Measurements from ENCODE around the gene TJP2. TPM values are rescaled to one million over a fixed set of nuclear protein-coding genes. Genes with fewer than 3 reads are reported as not detected.

The TJP2 gene
- total and polyA plus RNA-seq, 2 of the 4 experiments (the other 2 are of a cell fraction): 38.3 to 49.3 TPM

DNA sequence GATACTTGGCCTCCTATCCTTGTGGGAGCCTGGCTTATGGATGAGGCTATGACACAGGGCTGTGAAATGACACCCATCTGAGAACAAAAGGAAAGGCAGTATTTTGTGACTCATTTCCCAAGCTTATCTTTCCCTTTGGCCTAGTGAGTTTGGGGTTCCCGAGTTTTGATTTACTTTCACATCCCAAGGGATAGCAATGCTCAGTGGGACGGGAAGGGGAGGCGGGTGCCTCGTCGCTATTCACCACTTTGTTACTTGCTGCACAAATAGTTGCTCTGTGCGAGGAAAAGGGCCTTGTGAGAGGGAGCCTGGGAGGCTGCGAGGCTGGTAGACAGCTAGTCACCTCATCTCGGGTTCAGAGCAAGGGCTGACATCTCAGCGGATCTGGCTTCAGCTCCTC, 91.8 kb downstream of the TJP2 start:
- intact Hi-C loops (cut with micrococcal nuclease): no loop called here
- Histone ChIP-seq H4K5ac (ENCODE audit: low read depth, low read length) (no peak overlapping the region), H2AK9ac (replicated peaks; ENCODE audit: low read depth, low read length, poor library complexity) (peak overlapping the region; percentile 39), H2BK15ac (ENCODE audit: low read depth, low read length) (no peak overlapping the region), H2BK5ac (ENCODE audit: low read depth, low read length, poor library complexity, severe bottlenecking) (no peak overlapping the region), H2AFZ (replicated peaks; ENCODE audit: low read length, poor library complexity) (peak overlapping the region; percentile 72), H3K4me1 (ENCODE audit: control insufficient read depth, insufficient read depth, low read length) (no peaks in the 10 kb centered on the region; the same call in 1 of the 2 replicates), H2BK20ac (ENCODE audit: low read depth, low read length) (no peak overlapping the region), H2BK120ac (ENCODE audit: low read depth, low read length) (no peak overlapping the region), H3K14ac (replicated peaks; ENCODE audit: low read depth, low read length) (no peak overlapping the region), H3K4ac (ENCODE audit: low read depth, low read length) (no peak overlapping the region), H3K18ac (ENCODE audit: low read depth, low read length) (no peak overlapping the region), H3K4me2 (ENCODE audit: low read depth, low read length) (no peak overlapping the region), H3K9me1 (ENCODE audit: insufficient read depth, low read length) (0 out of 2 replicates have a peak, but pooled peaks cover 2% of the 10 kb centered on the region), H3K4me3 (ENCODE audit: insufficient read depth, low read depth, low read length) (no peak overlapping the region), H3K23ac (ENCODE audit: low read depth, low read length) (no peak overlapping the region), H2AK5ac (ENCODE audit: low read depth, low read length) (no peak overlapping the region), H3K27me3 (ENCODE audit: control insufficient read depth, insufficient read depth, low read length) (no peaks in the 10 kb centered on the region), H4K8ac (ENCODE audit: low read depth in 2 of 2, low read length in 2 of 2) (no peak overlapping the region), H3K9ac (ENCODE audit: low read depth, low read length) (no peak overlapping the region), H3K79me1 (ENCODE audit: low read depth in 1 of 2, low read length in 2 of 2) (no peaks in the 10 kb centered on the region), H3K9me3 (ENCODE audit: control insufficient read depth, insufficient read depth, low read length) (no peaks in the 10 kb centered on the region), H3K56ac (ENCODE audit: extremely low read depth, insufficient read depth, low read length) (no peak overlapping the region), H4K91ac (ENCODE audit: insufficient read depth, low read depth, low read length) (no peak overlapping the region), H3K36me3 (ENCODE audit: control insufficient read depth, insufficient read depth, low read length) (no peaks in the 10 kb centered on the region), H4K20me1 (ENCODE audit: insufficient read depth, low read length) (no peaks in the 10 kb centered on the region), H3K27ac (ENCODE audit: insufficient read depth, low read length) (no peak overlapping the region)
- in situ Hi-C loops (cut with MboI; ENCODE audit: low sequenced_read_pairs): loop anchor here (25.0 kb wide), 1 partner anchor 96 kb away; no protein-coding TSS in a partner anchor
- WGBS, 2 experiments (ENCODE audit: extremely low coverage in 2 of 2, insufficient read length in 1 of 2): 86% methylated on average over 1 of the region's 9 CpGs; no CpG with 5 or more reads in 1 of the 2 experiments
- POLR2A ChIA-PET (ENCODE audit: unreplicated experiment): no interaction called here
- CTCF ChIA-PET: no interaction called here
- dilution Hi-C loops (cut with HindIII; ENCODE audit: low sequenced_read_pairs, unreplicated experiment): no loop called here
- DNase-seq (peak; percentile 53), ATAC-seq (ENCODE audit: low read depth) (no peak)
- TF ChIP-seq, protein P1, sequence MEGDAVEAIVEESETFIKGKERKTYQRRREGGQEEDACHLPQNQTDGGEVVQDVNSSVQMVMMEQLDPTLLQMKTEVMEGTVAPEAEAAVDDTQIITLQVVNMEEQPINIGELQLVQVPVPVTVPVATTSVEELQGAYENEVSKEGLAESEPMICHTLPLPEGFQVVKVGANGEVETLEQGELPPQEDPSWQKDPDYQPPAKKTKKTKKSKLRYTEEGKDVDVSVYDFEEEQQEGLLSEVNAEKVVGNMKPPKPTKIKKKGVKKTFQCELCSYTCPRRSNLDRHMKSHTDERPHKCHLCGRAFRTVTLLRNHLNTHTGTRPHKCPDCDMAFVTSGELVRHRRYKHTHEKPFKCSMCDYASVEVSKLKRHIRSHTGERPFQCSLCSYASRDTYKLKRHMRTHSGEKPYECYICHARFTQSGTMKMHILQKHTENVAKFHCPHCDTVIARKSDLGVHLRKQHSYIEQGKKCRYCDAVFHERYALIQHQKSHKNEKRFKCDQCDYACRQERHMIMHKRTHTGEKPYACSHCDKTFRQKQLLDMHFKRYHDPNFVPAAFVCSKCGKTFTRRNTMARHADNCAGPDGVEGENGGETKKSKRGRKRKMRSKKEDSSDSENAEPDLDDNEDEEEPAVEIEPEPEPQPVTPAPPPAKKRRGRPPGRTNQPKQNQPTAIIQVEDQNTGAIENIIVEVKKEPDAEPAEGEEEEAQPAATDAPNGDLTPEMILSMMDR (conservative IDR thresholded peaks at IDR 0.05; ENCODE audit: low read depth, low read length): no peak
- no peak for TF ChIP-seq SMC3 (IDR thresholded peaks at IDR 0.05; ENCODE audit: low read depth, low read length)
- no peak for TF ChIP-seq FOS (IDR thresholded peaks at IDR 0.05; ENCODE audit: low read depth, low read length)
- no peak for TF ChIP-seq MXI1 (IDR thresholded peaks at IDR 0.05; ENCODE audit: borderline replicate concordance, low read depth, low read length)
- no TSS peak for BruUV-seq (replicated peaks)
